Subcutaneous adipose tissue (tissue), 4 donors: ENCODE results near the gene ZCCHC10. TPM values are rescaled to one million over a fixed set of nuclear protein-coding genes. Genes with fewer than 3 reads are reported as not detected.

ENCODE experiments used
- CTCF ChIP-seq: fragments of 450-650 bp; IDR thresholded peaks from one replicate; pipeline ENCODE4 v1.5.1; 2016; ENCODE audit warnings: low read depth, mild to moderate bottlenecking, control low read depth, antibody characterized with exemption, moderate library complexity
- total RNA-seq, 4 donors: library from RNA; depleted of rRNA; stranded (reverse); fragments of >200 nt; gene quantifications; one replicate each; pipeline ENCODE4 v1.1.0, GENCODE V29; 2016

ZCCHC10 gene
- total RNA-seq, 4 donors from 2014 or later = 9.5 to 22.2 (median 14.8) TPM

GRCh38 chr5:133035224-133035623 is 8.9 kb upstream of the ZCCHC10 start:
- TF ChIP-seq CTCF = no peak

GRCh38 chr5:133034064-133034463 is 7.7 kb upstream of the ZCCHC10 start:
- TF ChIP-seq CTCF = no peak

- no peak for TF ChIP-seq CTCF
These were observed 6.7 kb upstream of the ZCCHC10 start for GRCh38 chr5:133032852-133033742.

GRCh38 chr5:133030343-133031005 is 4.1 kb upstream of the ZCCHC10 start:
- no peak for TF ChIP-seq CTCF

GRCh38 chr5:133029416-133029815 is 3.1 kb upstream of the ZCCHC10 start:
- TF ChIP-seq CTCF = no peak

GRCh38 chr5:133026664-133027153 is 360 bp upstream of the ZCCHC10 start:
- TF ChIP-seq CTCF = no peak

GRCh38 chr5:133017964-133018363 is 8.4 kb downstream of the ZCCHC10 start:
- no peak for TF ChIP-seq CTCF
